Stimulated activated CD8-positive, alpha-beta memory T cell treated with anti-CD3 and anti-CD28 coated beads, Interleukin-12 subunit alpha, Interleukin-12 subunit beta, amount 100 ng/mL, for 24 hours (primary cell): ENCODE results near the gene SRP54.
"Not testable (repeated sequence)": the region's sequence is repeated elsewhere in the genome, so short reads cannot be mapped to it uniquely, and the experiment has no call there.

Experiments used
- DNase-seq: peaks from one replicate; pipeline ENCODE4 v3.0.0-alpha.2; 2020; ENCODE audit errors: extremely low read depth

SRP54 gene

DNA sequence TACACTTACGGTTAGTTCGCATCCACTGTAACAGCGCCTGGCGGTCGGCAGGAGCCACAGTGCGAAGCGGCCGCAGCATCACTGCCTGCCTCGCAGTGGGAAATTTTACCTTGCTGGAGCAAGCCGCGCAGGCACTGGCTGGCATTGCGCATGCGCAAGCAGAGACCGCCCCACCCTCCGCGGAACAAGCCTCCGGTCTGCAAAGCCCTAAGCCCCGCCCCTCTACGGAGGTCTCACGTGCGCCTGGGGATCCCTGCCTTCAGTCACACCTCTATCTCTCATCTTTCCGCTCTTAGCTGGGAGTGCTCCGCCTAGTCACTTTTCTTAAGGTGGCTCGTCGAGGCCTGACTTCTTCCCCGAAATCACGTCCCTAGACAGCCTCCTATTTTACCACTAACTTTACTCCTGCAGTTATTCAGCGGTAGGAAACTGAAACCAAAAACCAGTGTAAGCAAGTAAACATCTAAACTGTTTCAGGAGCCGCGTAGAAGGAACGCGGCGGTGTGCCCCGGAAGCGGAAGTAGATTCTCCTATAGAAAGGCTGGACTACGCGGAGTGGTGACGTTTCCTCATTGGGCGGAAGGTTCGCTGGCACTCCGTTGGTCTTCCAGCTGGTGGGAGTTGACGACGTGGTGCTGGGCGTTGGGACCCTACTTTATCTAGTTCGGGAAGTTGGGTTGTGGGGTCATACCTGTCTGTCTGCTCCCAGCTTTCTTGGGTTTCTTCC lies at the start of gene SRP54:
Gene SRP54 (plus strand): TSS at position 572 of the 727 bp plus-strand sequence. CDS start 13,718 bp downstream, outside the sequence.
- peak; percentile 100 for DNase-seq

DNA sequence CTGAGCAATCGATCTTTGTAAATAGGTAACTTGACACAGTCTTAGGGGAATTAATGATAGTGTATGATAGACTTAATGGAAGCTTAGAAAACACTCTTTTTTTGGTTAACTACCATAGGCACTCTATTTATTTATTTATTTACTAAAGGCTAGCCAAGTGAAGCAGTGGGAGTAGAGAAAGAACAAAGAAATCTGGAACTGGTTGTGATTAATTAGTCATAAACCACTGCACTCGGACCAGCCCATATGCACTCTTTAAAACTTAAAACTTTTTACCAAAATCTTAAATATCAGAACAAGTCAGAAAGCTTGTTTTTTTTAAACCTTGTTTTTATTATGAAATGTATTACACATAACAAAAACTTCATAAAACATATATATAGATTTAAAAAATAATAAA lies 49.5 kb upstream of the SRP54 start:
- no peak for DNase-seq

DNA sequence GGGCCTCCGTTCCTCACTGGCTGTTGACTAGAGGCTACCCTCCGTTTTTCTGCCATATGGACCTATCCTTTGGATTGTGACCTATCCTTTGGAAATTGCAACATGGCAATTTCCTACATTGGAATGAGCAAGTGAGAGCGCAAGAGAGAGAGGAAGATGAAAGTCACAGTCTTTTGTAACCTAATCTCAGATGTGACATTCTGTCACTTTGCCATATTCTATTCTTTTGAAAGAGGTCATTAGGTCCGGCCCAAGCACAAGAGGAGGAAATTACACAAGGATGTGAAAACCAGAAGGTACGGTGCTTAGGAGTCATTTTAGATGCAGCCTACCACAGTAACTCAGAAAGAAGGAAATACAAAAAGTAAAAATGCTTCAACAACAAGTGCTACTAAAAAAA lies 47.3 kb upstream of the SRP54 start:
- no peak for DNase-seq

DNA sequence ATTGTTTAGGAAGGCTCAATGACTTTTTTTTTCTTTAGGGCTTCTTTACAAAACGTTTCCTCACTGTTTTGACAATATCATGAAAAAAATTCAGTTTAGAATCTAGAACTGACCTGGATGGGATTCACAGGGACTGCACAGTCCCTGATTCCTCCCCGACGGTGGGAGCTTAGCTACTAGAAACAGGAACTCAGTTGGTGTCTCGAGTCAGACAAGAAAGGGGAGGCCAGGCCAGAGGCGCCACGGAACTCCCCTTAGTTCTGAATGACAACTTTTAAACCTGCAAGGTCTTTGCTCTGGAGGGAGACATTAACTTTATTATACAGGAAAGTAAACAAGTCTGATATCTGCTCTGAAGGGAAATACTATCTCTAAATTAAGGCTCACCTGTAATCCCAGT lies 45.4 kb upstream of the SRP54 start:
- DNase-seq: no peak

DNA sequence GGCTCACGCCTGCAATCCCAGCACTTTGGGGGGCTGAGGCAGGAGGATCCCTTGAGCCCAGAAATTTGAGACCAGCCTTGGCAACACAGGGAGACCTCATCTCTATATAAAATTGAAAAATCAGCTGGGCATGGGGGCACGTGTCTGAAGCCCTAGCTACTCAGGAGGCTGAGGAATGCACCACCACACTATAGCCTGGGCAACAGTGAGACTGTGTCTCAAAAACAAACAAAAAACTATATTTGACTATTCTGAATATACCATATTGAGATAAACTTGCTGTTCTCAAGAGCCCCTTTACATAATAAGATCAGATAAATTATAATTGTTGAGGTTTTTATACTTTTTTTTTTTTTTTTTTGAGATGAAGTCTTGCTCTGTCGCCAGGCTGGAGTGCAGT lies 44.9 kb upstream of the SRP54 start:
- DNase-seq: no peak

DNA sequence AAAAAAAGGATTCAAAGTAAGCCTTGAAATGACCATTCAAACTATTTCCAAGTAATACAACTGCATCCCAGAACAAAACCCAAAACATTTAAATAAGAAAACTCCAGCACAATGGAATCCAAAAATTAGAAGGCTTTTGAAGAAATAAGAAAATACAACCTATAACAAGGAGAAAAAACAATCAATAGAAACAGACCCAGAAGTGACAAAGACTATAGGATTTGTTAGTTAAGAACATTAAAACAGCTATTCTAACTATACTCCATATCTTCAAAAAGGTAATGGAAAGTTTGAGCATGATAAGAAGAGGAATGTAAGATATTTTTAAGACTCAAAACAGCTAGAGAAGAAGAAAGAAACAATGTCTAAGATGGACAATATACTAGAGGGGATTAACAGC lies 39.3 kb upstream of the SRP54 start:
- no peak for DNase-seq

DNA sequence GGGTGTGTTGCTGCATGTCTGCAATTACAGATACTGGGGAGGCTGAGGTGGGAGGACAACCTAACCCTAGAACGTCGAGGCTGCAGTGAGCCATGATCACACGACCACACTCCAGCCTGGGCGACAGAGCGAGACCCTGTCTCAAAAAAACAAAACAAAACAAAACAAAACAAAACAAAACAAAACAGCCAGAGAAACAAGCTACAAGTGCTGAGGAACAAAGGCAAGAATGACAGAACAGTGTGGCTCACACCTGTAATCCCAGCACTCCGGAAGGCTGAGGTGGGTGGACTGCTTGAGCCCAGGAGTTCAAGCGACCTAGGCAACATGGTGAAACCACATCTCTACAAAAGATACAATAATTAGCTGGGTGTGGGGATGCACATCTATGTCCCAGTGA lies 38.0 kb upstream of the SRP54 start:
- no peak for DNase-seq

DNA sequence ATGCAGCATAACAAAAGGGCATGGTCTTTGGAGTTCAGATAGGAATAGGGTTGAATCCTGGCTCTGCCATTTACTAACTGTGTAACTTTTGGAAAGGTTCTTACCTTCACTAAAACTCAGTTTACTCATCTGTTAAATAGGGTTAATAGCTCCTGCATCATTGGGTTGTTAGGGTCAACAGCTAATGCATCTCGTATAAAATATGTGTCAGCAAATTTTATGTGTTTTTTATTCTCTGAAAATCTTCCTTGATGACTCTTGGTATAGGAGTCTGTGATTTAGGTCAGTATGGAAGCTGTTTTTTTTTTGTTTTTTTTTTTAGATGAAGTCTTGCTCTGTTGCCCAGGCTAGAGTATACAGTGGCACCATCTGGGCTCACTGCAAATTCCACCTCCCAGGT lies 36.1 kb upstream of the SRP54 start:
- DNase-seq: no peak

DNA sequence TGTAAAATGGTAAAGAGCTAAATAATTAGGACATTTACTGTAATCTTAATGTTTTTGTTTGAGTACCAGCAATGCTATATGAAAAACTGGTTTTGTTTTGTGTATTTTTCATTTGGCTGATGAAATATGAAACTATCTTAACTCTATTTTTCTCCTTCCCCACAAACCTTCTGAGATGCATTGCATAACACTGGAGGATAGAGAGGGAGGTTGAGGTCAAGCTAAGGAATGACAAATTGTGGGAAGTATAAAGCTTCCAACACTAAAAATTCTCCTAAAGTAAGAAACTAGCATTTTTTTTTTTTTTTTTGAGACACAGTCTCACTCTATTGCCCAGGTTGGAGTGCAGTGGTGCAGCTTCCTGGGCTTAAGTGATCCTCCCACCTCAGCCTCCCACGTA lies 31.5 kb upstream of the SRP54 start:
- no peak for DNase-seq

DNA sequence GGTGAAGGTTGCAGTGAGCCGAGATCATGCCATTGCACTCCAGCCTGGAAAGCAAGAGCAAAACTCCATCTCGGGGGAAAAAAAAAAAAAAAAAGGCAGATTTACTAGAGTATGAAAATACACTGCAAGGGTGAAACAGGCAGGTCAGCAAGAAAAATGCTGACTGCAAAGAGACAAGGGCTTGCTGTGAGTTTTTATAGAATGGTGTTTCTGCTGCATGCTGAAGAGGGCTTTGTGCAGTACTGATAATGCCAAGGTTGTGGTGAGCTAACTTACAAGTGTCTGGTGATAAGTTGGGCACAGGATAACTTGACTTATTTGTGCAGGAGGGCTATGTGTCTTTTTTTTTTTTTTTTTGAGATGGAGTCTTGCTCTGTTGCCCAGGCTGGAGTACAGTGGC lies 25.9 kb upstream of the SRP54 start:
- no peak for DNase-seq

DNA sequence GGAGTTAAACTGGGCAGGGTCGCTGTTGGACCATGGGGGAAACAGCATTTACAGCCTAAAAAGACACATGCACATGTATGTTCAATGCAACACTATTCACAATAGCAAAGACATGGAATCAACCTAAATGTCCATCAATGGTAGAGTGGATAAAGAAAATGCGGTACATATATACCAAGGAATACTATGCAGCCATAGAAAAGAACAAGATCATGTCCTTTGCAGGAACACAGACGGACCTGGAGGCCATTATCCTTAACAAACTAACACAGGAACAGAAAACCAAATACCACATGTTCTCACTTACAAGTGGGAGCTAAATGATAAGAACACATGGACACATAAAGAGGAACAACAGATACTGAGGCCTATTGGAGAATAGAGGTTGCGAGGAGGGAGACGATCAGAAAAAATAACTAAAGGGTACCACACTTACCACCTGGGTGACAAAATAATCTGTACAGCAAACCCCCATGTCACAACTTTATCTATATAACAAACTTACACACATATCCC lies 25.0 kb upstream of the SRP54 start:
- DNase-seq: no peak

DNA sequence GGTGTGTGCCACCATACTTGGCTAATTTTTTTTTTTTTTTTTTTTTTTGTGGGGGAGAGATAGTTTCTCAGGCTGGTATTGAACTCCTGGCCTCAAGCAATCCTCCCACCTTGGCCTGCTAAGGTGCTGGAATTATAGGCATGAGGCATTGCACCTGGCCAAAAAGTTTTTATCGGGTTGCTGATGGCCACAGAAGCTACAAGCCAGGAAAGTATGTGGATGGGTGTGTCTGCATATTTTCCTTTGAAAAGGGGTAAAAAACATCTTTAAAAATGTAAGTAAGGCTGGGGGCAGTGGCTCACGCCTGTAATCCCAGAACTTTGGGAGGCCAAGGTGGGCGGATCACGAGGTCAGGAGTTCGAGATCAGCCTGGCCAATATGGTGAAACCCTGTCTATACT lies 20.7 kb upstream of the SRP54 start:
- not testable (repeated sequence) for DNase-seq

DNA sequence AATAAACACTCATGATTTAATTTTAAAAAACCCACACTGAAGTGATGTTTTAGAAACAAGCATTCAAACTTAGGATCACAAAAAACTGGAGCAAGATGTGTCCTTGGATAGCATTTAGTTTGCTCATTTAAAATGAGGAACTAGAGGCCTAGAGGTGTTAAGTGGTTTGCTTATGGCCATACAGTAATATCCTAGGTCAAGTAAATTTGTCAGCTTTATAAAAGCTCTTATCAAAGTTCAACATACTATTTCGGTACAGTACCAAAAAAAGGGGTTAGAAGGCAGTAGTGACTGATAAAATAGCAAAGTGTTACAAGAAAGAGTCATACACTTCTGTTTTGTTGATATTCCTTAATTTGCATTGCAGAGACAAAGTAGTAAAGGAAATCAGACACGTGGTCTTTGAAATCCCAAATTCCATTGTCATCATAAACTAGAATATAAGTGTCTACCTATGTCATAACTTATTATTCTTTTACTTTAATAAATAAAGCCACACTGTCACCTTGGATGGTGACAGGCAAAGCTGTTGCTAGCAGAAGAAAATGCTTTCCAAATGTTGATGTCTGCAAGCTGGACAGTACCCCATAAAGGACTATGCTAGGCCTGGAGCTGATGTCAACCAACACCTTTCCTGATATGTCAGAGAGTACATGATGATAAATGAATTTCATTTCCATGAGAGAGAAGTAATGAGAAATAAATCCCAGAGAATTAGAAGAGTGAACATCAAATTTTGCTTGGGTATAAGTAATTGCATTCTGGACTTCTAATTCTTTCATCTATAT lies 17.6 kb upstream of the SRP54 start:
- no peak for DNase-seq

DNA sequence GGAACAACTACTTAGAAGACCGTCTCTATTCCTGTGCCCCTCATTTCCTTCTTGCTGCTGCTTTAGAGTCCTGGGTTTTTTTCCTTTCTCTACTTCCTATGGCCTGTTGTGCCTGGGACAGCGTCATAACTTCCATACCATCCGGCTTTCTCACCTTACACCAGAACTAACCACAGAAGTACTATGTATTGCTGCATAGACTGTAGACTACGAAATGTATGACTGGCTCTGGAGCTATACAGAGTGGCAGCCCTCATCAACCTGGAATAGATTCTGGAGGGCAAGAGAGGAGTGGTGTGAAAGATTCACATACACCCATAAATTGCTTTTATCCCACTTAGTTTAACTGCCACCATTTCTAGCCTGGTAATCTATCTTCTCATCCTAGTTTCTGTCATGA lies 16.9 kb upstream of the SRP54 start:
- DNase-seq: no peak

DNA sequence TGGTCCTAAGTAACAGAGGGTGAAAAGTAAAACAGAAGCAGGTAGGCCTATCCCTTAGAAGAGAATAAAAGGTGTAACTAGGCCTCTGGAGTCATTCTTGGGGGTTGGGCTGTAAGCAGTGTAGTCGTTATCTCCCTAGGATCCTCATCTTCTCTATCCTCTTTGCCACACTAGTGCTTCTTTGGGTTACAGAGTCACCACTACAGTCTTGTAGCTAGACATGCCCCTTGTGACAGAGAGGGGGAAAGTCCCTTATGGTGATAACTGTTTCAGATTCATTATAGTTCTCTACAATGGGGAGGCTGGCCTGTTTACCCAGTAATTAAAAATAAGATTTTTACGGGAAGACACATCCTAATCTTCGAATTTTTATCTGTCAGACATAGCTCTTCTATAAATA lies 16.4 kb upstream of the SRP54 start:
- DNase-seq: no peak

DNA sequence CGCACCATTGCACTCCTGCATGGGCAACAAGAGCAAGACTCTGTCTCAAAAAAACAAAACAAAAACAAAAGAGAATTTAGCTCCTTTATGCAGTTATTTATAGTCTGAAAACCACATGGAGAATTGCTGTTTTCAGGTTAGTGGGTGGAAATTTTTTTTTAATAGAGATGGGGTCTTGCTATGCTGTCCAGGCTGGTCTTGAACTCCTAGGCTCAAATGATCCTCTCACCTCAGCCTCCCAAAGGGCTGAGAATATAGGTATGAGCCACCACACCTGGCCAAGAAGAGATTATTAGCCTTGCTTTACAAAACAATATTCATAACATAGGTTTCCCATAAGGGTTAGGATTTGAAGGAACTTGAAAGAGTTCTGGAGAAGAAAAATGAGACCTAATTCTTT lies 12.1 kb upstream of the SRP54 start:
- no peak for DNase-seq

DNA sequence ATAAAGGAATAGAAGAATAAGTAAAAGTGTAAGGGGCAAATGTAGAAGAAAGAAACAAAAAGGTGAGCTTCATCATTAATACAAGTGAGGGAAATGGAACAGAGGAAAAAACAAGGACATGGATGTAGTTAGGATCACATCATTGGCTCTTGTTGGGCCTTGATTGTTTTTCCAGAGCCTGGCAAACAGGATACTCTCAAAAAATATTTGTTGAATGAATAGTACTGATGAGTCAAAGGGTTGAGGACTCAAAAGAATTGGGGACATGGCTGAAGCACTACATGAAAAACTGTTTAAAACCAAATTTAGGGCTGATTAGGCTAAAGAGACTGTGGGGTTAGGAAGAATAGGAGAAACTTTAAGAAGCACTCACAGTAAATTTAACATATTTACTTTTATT lies 11.4 kb upstream of the SRP54 start:
- no peak for DNase-seq

DNA sequence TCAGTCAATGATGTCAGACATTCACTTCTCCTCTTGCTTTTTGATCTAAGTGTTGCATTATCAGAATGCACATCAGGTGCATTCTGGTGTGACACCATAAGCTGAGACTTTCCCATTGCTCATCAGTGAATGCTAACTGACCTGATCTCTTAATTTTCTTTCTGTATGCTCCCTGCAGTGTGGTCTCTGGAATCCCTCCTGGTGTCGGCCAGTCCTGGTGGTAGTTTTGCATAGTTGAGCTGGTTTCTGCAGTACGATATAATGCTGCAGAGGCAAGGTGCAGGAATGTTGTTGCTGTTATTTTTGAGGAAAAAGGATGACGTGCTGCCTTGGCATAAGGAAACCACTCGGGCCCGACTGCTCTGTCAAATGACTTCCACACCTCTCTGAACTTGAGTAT lies 11.0 kb upstream of the SRP54 start:
- DNase-seq: no peak

DNA sequence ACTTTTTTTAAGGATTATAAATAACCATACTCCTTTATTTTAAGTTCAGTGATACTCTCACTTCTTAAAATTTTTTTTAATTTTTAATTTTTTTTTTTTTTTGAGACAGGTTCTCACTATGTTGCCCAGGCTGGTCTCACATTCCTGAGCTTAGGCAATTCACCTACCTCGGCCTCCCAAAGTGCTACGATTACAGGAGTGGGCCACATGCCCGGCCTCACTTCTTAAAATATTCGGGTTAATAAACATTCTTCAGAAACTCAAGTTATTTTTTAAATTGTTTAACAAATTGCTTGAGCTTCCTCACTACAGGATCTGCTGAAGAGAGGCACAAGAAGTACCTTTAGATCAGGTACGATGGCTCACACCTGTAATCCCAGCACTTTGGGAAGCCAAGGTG lies 4.3 kb upstream of the SRP54 start:
- DNase-seq: no peak

DNA sequence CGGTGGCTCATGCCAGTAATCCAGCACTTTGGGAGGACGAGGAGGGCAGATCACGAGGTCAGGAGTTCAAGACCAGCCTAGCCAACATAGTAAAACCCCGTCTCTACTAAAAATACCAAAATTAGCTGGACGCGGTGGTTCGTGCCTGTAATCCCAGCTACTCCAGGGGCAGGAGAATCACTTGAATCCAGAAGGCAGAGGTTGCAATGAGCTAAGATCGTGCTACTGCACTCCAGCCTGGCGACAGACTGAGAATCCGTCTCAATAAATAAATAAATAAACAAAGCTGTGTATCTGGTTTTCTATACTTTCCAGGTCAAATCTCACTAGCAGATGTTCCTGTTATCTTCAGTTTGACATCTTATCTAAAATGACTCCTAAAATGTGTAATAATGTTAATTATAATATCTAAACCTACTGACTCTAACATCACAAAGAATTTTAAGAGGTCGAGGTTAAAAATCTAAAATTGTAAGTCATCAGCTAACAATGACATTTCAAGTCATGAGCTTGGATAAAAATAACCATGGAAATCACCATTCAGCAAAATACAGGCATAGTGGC lies 2.4 kb upstream of the SRP54 start:
- no peak for DNase-seq

DNA sequence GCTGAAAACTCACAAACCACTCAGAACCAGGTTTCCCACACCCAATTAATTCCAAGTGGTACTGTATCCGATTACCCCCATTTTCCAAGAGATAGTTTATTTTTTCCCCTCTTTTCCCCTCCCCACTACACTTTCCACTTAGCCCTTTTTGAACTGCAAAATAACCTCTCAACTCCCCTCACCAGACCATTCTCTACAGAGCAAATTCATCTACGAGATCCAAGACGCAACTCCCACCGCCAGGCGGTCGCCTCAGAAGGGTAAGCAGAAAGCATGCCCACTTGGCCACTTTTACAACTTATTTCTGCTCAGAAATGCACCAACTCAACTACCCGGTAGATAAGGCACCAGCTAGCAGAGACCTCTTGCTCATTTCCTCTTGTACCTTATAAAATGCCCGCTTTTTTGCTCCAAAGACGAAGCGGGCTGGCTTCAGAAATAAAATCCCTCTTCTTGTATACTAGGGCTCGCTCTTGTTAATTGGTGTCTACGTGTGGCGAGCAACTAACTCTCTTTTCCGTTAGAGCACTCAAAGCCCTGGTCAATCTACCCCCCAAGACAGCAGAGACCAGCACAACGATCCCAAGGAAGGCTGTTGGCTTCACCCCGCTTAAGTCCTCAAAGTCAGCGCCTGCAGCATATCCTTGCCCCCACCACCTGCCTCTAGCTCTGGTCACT lies 910 bp upstream of the SRP54 start:
- peak; percentile 7 for DNase-seq

DNA sequence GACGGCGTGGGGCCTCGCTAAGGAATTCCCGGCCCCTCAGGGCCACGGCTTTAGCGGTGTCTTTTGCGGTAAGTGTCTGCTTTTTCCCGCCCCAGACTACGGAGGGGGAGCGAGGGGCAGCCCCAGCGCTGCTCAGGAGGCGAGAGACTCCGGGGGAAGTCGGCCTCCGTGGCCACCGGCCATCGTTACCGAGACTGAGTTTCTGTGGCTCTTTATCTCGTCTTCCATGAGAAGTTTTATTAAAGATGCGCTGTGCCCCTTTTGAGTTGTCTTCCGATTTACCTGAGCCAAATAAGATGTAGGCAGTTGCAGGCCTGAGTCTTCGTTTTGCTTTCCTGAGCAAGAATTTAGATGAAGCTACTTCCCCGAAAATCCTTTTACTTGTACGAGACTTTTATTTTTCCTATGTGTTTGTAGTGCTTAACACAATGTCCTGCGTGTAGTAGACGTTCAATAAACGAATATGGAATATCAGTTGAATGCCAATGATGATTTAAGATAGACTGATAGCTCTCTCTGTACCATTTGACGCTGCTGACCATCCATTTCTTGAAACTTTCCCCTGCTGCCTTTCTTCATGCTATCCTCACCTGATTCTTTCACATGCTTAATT lies 462 bp downstream of the SRP54 start:
- no peak for DNase-seq
